HEK293T (cell line): Measurements from ENCODE around the gene TMEM132D.

Source experiments
- CTCF ChIA-PET: fragments of 350-600 bp; formaldehyde crosslinking; extraction: SDS; loops from one replicate; lab custom pipeline; 2021; ENCODE audit warnings: antibody characterized with exemption, inconsistent platforms; lab: Yijun Ruan, JAX
- POLR2A ChIA-PET: fragments of 350-600 bp; formaldehyde crosslinking; extraction: SDS; loops from one replicate; lab custom pipeline; 2020; ENCODE audit warnings: antibody characterized with exemption, inconsistent platforms; lab: Yijun Ruan, JAX
- DNase-seq: peaks from one replicate; pipeline ENCODE4 v3.0.0; 2012; ENCODE audit warnings: mixed read lengths; ENCODE audit errors: extremely low spot score
- ARNT ChIP-seq: fragments of 450-650 bp; IDR thresholded peaks from 2 replicates; pipeline ENCODE4 v1.6.1; 2017; ENCODE audit warnings: mild to moderate bottlenecking
- BHLHE40 ChIP-seq: fragments of 450-650 bp; IDR thresholded peaks from 2 replicates; pipeline ENCODE4 v1.6.1; 2016; ENCODE audit warnings: mild to moderate bottlenecking, moderate library complexity, borderline replicate concordance
- CTBP1 ChIP-seq: fragments of 450-650 bp; IDR thresholded peaks from 2 replicates; pipeline ENCODE4 v1.6.1; 2016; ENCODE audit warnings: borderline replicate concordance
- ELF4 ChIP-seq: fragments of 450-650 bp; IDR thresholded peaks from 2 replicates; pipeline ENCODE4 v1.6.1; 2017; ENCODE audit warnings: antibody characterized with exemption
- FOXA1 ChIP-seq: fragments of 450-650 bp; IDR thresholded peaks from 2 replicates; pipeline ENCODE4 v1.6.1; 2016; ENCODE audit warnings: mild to moderate bottlenecking
- FOXK2 ChIP-seq: fragments of 450-650 bp; IDR thresholded peaks from 2 replicates; pipeline ENCODE4 v1.6.1; 2016; ENCODE audit warnings: mild to moderate bottlenecking
- FOXM1 ChIP-seq: fragments of 450-650 bp; IDR thresholded peaks from 2 replicates; pipeline ENCODE4 v1.6.1; 2017; ENCODE audit warnings: mild to moderate bottlenecking, borderline replicate concordance
- HDGF ChIP-seq: fragments of 450-650 bp; IDR thresholded peaks from 2 replicates; pipeline ENCODE4 v1.6.1; 2017; ENCODE audit warnings: antibody characterized with exemption, borderline replicate concordance
- L3MBTL2 ChIP-seq: fragments of 450-650 bp; conservative IDR thresholded peaks from 2 replicates; pipeline ENCODE4 v1.6.1; 2016; ENCODE audit warnings: mild to moderate bottlenecking
- LEF1 ChIP-seq: fragments of 450-650 bp; IDR thresholded peaks from 2 replicates; pipeline ENCODE4 v1.6.1; 2017; ENCODE audit warnings: mild to moderate bottlenecking, borderline replicate concordance
- NFRKB ChIP-seq: fragments of 450-650 bp; IDR thresholded peaks from 2 replicates; pipeline ENCODE4 v1.6.1; 2016; ENCODE audit warnings: mild to moderate bottlenecking, moderate library complexity
- SP1 ChIP-seq: fragments of 450-650 bp; IDR thresholded peaks from 2 replicates; pipeline ENCODE4 v1.6.1; 2017
- SUZ12 ChIP-seq: fragments of 450-650 bp; IDR thresholded peaks from 2 replicates; pipeline ENCODE4 v1.6.1; 2016; ENCODE audit warnings: mild to moderate bottlenecking
- TARDBP ChIP-seq: fragments of 450-650 bp; IDR thresholded peaks from 2 replicates; pipeline ENCODE4 v1.6.1; 2016
- ZNF384 ChIP-seq: fragments of 450-650 bp; IDR thresholded peaks from 2 replicates; pipeline ENCODE4 v1.6.1; 2016
- TF ChIP-seq, protein P1 (sequence below): fragments of 450-650 bp; IDR thresholded peaks from 2 replicates; pipeline ENCODE4 v1.6.1; 2016

TMEM132D gene

DNA sequence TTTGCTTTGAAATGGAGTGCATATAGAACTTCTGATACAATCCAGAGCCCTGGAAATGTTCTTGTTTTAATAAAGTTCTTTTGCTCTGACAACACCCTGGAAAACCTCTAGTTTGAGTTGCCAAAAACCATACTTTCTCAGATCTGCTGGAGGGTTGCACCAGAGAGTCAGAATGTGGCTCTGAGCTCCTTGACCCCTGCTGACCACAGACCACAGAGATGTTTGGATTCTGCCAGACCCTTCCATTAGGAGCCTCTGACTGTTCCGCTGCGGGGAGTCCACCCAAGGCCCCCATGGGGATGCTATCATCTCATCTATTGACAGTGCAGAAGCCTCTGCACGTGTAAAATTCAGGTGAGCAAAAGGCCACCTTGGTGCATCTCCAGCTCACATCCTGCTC lies 718.0 kb downstream of the TMEM132D start:
- DNase-seq, result no peak
- ChIA-PET CTCF (no interaction called here), POLR2A (no interaction called here)
- no peak for TF ChIP-seq L3MBTL2
- no peak for TF ChIP-seq HDGF
- TF ChIP-seq BHLHE40, result no peak
- TF ChIP-seq CTBP1, result no peak
- no peak for TF ChIP-seq SP1
- no peak for TF ChIP-seq ELF4

DNA sequence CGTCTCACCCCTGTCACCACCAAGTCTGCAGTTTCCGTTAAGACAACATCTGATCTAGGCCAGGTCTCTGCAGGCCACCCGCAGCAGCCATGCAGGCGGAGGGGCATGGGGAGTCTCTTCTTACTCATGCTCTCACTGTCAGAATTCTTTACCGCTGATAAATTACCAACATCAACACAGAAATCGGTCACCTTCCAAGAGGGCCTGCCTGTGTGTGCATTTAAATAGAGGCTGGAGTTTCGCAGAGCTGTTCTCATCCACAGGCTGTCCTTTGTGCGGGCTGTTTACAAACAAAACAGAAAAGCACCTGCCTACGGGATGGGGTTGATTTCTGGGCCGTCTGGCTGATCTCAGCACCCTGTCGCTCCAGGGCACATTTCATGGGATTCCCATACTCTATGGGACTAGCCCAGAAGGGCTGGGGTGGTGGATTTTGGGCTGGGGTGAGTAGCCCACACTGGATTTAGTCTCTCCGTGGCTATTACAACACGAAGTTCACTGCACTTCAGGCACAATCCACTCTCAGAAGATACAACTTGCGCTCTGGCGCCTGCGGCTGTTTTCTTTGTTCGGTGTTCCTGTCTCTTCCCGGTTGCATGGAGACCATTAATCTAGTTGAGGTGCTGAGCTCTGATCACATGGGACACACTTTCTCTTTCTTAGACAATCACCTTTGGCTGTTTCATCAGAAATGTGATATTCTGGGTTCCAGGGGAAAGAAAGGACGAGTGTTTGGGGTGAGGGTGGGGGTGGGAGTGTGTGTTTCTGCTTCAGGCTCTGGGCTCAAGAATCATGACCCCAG lies 719.5 kb downstream of the TMEM132D start:
- TF ChIP-seq FOXK2 (no peak), ELF4 (no peak), LEF1 (no peak), ARNT (no peak), L3MBTL2 (no peak), CTBP1 (no peak), FOXM1 (no peak), NFRKB (no peak), TARDBP (no peak), SUZ12 (no peak), SP1 (no peak), HDGF (no peak)
- TF ChIP-seq, protein P1, sequence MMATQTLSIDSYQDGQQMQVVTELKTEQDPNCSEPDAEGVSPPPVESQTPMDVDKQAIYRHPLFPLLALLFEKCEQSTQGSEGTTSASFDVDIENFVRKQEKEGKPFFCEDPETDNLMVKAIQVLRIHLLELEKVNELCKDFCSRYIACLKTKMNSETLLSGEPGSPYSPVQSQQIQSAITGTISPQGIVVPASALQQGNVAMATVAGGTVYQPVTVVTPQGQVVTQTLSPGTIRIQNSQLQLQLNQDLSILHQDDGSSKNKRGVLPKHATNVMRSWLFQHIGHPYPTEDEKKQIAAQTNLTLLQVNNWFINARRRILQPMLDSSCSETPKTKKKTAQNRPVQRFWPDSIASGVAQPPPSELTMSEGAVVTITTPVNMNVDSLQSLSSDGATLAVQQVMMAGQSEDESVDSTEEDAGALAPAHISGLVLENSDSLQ, result no peak
- ChIA-PET CTCF (no interaction called here), POLR2A (no interaction called here)

DNA sequence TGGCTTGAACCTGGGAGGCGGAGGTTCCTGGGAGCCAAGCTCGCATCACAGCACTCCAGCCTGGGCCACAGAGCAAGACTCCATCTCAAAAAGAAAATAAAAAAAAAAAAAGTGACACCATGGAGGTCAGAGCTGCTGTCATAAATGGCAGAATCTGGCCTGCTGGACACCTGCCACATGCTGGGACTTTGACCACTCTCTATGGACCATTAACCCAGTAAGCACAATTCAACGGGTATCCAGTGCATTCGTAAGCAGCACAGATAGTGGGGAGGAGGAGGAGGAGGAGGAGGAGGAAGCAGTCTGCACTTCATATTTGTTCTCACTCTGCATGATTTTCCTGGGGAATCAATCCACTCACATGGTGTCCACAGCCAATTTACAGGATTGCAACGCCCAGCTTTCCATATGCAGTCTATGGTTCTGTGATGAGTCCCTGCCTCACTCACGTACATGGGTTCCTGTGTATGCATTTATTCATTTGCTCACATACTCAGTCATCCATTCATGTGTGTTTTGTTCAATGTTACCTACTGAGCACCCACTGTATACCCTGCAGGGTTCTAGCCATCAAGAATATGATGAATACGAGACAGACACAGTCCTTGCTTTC lies 723.8 kb downstream of the TMEM132D start:
- TF ChIP-seq BHLHE40, result no peak
- TF ChIP-seq FOXM1, result no peak
- no peak for TF ChIP-seq L3MBTL2
- no peak for TF ChIP-seq LEF1
- TF ChIP-seq, protein P1, result no peak
- TF ChIP-seq FOXK2, result no peak
- TF ChIP-seq HDGF, result no peak
- no peak for TF ChIP-seq TARDBP
- TF ChIP-seq SUZ12, result no peak
- TF ChIP-seq SP1, result no peak
- TF ChIP-seq ARNT, result no peak
- TF ChIP-seq CTBP1, result no peak
- no peak for TF ChIP-seq FOXA1
- no peak for TF ChIP-seq NFRKB
- no peak for TF ChIP-seq ELF4
- no peak for TF ChIP-seq ZNF384
- DNase-seq, result no peak
- CTCF ChIA-PET, result no interaction called here
- POLR2A ChIA-PET, result no interaction called here

More for the DNA sequence above, 719.5 kb downstream of the TMEM132D start:
- no peak for DNase-seq

DNA sequence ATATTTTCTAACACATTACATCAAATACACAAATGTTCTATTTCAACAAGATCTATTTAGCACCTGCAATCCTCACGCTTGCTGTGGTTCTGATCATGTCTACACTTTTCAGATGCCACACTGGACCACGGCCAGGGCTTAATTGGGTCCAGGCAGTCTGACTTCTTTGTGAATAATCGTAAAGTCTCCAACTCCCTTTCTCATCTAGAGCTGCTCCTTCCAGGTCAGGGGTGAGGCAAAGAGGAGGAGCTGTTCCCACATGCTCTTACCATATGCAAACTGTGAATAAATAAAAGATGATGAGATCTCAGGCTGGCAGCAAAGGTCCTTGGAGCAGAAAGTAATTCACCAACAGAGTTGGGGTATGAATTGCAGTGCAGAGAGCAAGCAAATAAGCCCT lies 733.9 kb downstream of the TMEM132D start:
- ChIA-PET CTCF (no interaction called here), POLR2A (no interaction called here)
- DNase-seq, result no peak
- no peak for TF ChIP-seq ELF4
- no peak for TF ChIP-seq BHLHE40
- TF ChIP-seq ARNT, result no peak
- TF ChIP-seq SP1, result no peak

DNA sequence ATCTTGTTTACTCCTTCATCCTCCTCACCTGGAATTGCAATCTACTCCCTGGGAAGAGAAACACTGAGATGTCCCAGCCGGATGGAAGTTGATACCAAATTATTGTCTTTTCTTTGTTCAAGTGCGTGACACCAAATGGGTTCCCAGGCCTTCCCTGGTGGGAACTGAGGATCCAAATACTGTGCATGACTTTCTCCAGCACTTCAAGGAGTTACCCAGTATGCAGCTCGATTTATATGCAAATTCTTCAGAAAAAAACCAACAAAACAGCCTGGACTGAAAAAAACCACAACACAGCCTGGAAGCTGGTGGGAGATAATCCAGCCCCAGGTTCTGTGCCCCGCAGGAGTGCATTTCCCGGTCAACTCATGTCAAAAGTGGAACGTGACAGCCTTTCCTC lies 740.0 kb downstream of the TMEM132D start:
- POLR2A ChIA-PET, result no interaction called here
- CTCF ChIA-PET, result no interaction called here
- TF ChIP-seq FOXK2, result no peak
- TF ChIP-seq FOXM1, result no peak
- no peak for TF ChIP-seq TARDBP
- TF ChIP-seq ARNT, result no peak
- TF ChIP-seq NFRKB, result no peak
- TF ChIP-seq BHLHE40, result no peak
- TF ChIP-seq, protein P1, result no peak
- no peak for TF ChIP-seq LEF1
- no peak for TF ChIP-seq FOXA1
- TF ChIP-seq ZNF384, result no peak
- no peak for TF ChIP-seq ELF4
- no peak for TF ChIP-seq SUZ12
- TF ChIP-seq CTBP1, result no peak
- TF ChIP-seq L3MBTL2, result no peak
- TF ChIP-seq SP1, result no peak
- TF ChIP-seq HDGF, result no peak
- no peak for DNase-seq

DNA sequence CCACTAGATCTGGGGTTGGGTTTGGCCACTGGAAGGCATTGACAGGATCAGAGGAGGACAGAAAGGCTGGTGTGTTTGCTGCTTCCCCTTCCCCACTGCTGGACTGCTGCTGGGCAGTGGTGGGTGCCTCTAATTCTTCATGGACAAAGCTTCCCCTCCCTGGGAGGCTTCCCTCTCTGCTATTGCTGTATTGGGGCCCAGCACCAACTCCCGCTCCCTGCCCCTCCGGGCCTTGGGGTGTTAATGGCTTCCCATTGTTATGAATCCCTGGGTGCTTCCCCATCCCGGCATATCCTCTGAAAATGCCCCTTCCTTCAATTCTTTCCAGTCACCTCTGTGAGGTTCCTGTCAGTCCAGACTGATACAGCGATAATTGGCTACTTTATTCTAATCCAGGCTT lies 740.4 kb downstream of the TMEM132D start:
- CTCF ChIA-PET, result no interaction called here

More for the DNA sequence above, 740.4 kb downstream of the TMEM132D start:
- TF ChIP-seq NFRKB, result no peak
- no peak for TF ChIP-seq ARNT
- DNase-seq, result no peak
- POLR2A ChIA-PET, result no interaction called here
